ENCODE results near the gene MRPL28.
"Not testable (repeated sequence)": the region's sequence is repeated elsewhere in the genome, so short reads cannot be mapped to it uniquely, and the experiment has no call there.

Gene MRPL28

DNA sequence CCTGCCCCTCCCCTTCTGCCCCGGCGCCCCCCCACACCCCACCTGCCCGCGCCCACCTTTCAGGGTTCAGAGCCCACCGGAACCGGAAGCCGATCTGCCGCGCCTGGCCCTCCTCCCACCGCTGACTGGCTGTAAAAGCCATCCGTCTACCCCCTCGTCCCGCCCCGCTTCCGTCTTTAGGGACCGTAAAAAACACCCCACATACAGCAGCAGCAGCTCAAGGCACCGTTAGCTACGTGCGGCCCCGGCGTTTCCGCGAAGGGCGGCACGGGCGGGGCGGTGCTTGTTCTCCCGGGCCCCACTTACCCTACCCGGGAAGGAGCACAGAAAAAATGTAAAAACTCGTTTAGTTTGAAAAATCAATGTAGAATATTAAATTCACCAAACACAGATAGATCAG lies at the start of gene MRPL28:
MRPL28 (minus strand) TSS at position 96 of the 400 bp plus-strand sequence. CDS start 320 bp downstream, outside the sequence.
- peak in 55 of 56 donors; percentile 42 to 95 (median 86) for DNase-seq

DNA sequence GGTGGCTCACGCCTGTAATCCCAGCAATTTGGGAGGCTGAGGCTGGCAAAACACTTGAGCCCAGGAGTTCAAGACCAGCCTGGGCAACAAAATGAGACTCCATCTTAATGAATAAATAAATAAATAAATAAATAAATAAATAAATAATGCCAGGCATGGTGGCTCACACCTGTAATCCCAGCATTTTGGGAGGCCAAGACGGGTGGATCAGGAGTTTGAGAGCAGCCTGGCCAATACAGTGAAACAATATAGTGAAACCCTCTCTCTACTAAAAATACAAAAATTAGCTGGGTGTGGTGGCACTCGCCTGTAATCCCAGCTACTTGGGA lies 44.8 kb upstream of the MRPL28 start:
- DNase-seq = not testable (repeated sequence)

DNA sequence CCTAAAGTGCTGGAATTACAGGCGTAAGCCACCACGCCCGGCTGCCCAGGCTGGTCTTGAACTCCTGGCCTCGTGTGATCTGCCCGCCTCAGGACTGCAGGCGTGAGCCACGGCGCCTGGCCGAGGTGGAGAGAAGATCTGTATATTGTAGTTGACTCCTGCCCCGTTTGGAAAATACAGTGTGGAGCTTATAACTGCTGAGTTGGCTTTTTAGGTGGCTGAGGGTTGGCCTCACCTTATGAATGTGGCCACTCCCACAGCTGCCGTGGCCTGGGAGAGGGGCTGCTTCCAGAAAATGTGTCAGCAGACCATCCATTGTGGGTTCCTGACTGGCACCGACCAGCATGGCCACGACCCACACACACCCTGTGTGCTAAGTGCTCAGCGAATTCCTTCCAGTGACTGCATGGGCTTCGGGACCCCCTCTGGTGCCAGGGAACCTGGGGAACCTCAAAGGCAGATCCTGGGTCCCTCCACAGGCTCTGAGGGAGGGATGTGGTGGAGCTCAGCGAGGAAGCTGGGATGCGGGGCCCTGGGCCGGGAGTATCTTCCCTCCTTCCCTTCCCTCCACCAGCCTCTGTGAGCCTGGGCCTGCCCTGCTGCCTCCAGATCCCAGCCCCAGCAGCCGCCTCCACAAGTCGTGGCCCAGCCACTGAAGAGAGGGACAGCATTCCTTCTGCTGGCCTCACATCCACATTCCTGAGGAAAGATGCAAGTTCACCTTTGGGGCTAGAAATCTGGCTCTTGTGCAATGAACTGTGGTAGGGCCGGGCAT lies 44.2 kb upstream of the MRPL28 start:
- DNase-seq = no peak

DNA sequence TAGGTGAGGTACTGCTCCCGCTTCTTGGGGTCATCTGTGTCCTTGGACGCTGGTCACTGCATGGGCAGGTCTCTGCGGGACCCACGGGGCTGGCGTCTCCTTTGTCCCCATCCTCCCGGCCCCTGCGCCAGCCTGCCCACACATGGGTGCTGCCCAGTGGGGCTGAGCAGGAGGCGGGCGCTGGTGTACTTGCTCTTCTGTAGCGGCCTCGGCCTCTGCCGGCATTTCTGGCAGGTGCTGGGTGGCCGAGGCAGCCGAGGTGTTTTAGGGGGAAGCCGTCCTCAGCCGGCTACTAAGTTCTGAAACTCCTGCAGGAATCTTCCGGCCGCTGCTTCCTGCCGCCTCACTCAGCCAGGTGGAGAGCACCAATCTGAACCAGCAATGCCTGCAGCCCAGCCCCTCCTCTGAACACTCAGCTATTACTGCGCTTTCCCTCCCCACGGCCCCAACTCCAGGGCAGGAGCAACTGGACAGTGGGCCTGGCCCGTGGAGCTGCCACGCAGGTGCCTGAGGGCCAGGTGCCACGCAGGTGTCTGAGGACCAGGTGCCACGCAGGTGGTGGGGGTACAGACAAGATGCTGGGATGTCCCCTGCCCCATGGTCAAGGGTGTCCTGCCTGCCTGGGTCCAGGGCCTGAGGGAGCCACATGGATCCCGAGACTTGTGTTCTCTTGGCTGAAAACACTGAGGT lies 41.4 kb upstream of the MRPL28 start:
- no peak for DNase-seq

DNA sequence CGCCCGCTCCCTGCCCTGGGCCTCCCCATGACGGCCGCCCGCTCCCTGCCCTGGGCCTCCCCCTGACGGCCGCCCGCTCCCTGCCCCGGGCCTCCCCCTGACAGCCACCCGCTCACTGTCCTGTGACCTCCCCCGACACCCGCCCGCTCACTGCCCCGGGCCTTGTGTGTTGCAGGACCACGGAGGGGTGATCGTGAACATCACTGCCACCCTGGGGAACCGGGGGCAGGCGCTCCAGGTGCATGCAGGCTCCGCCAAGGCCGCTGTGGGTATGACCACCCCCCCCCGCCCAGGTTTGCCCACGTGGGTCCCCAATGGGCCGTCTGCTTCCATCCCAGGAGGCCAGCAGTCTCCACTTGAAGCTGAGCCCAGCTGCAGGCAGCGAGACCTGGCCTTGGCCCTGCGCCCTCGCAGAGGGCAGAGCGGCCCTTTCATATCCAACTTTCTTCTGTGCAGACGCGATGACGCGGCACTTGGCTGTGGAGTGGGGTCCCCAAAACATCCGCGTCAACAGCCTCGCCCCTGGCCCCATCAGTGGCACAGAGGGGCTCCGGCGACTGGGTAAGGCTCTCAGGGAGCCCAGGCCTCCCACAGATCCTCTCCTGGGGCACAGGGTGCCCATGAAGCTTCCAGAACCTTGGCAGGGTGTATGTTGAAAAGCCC lies 40.3 kb upstream of the MRPL28 start:
- no peak for DNase-seq

DNA sequence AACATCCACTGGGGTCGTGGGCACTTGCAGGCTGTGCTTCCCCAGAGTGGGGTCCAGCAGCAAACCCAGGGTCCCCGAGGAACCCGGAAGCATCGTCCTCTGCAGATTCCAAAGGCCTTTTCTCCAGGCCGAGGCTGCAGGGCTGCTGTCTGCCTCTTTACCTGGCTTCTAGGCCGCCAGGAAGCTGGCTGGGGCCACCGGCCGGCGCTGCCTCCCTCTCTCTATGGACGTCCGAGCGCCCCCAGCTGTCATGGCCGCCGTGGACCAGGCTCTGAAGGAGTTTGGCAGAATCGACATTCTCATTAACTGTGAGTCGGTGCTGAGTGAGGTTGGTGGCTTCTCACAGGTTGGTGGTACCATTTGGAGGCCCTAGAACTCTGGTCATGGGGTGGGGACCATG lies 36.9 kb upstream of the MRPL28 start:
- no peak for DNase-seq

DNA sequence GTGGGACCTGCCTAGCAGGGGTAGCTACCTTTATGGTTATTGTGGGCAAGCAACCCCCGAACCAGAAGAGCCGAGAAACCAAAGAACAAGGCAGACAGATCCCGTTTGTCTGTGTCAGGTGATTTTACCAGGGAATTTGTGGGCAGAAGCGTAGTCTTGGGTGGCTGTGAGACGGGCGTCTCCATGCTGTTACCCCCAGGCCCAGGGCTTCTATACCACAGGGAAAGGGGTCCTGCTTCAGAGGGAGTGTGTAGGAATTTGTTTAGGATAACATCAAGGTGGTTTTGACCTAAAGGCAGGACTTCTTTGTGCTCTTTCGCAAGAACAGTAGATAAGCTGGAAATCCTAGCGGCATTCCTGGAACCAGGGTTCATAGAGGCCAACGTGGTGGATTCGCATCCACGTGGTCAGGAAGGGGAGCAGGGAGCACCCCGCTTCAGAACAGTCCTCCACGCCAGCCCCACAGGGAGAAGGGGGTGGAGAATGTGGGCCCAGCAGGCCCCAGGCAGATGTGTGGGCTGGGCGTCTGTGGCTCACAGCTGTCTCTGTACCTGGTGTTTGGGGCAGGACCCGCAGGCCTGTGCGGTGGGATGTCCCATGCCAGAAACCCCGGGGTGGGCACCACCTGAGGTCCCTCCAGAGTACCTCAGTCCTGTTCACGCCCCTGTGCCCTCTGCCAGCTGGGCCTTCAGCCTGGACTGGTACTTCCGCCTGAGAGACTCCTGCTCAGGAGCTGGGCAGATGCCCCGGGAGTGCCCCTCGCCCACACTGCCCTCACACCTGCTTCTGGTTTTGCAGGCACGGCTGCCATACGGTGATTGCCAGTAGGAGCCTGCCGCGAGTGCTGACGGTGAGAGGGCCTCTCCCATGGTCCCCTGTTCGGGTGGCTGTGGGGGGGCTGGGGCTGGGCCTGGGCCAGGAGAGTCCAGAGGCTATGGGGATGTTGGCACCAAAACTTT lies 35.5 kb upstream of the MRPL28 start:
- DNase-seq = no peak

DNA sequence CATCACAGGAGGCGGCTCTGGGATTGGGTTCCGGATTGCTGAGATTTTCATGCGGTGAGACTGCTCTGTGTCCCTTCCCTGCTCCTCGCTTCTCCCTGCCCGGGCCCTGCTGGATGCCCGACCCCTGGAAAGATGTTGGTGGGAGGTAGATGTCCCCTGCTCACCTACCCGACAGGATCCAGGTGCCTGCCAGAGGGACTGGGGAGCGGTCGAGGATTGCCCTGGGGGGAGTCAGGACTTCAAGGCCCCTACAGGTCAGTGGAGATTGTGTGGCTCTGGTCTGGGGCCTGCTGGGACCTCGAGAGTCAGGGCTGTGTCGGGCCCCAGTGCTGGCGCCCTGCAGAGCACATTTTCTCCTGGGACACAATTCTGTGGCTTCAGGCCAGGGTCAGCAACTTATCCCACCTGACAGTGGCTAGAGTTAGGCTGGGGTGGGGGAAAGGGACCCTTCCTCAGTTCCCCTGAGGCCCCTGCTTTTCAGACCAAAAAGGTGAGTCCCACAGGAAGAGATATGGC lies 34.7 kb upstream of the MRPL28 start:
- DNase-seq = no peak

DNA sequence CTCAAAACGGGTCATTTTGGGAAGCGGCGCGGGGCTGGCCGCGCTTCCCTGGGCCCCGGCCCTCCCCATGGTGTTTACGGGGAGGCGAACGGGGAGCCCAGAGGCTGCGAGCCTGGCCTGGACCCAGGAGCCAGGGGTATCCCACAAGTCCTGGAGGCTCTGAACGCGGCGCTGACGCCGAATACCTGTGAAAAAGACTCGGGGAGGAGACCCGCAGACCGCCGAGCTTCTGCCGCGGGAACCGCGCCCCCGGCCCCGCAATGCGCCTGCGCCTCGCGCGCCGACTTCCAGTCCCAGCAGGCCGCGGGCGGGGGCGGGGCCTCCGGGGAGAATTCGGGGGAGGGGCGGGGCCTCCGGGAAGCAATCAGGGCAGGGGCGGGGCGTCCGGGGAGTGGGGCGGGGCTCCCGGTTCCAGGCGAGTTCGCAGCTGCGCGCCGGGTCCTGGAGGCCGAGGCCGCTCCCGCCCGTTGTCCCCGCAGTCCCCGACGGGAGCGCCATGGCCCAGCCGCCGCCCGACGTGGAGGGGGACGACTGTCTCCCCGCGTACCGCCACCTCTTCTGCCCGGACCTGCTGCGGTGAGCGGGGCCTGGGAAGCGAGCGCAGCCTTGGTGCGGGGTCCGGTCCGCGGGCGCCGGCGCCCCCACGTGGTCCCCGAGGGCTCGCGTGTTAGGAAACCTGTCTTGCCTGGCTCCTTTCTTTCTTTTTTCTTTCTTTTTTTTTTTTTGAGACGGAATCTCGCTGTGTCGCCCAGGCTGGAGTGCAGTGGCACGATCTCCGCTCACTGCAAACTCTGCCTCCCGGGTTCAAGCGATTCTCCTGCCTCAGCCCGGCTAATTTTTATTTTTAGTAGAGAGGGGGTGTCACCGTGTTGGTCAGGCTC lies 31.4 kb upstream of the MRPL28 start, which contains the start of gene DECR2:
DECR2 (plus strand) TSS at position 418 of the 881 bp plus-strand sequence; CDS start at position 497, 79 bp downstream.
- DNase-seq = peak in 55 of 56 donors; percentile 78 to 97 (median 92)

DNA sequence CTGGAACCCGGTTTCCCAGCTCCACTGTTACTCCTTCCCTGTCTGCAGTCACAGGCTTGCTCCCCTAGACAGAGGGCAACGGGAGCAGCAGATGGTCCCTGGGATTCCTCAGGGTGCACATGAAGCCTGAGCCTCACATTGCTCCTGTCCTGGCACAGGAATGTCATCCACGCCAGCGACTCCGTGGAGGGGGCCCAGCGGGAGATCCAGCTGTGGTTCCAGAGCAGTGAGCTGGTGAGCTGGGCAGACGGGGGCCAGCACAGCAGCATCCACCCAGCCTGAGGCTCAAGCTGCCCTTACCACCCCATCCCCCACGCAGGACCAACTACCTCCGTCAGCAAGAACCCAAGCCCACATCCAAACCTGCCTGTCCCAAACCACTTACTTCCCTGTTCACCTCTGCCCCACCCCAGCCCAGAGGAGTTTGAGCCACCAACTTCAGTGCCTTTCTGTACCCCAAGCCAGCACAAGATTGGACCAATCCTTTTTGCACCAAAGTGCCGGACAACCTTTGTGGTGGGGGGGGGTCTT lies 29.8 kb upstream of the MRPL28 start:
- DNase-seq = no peak

DNA sequence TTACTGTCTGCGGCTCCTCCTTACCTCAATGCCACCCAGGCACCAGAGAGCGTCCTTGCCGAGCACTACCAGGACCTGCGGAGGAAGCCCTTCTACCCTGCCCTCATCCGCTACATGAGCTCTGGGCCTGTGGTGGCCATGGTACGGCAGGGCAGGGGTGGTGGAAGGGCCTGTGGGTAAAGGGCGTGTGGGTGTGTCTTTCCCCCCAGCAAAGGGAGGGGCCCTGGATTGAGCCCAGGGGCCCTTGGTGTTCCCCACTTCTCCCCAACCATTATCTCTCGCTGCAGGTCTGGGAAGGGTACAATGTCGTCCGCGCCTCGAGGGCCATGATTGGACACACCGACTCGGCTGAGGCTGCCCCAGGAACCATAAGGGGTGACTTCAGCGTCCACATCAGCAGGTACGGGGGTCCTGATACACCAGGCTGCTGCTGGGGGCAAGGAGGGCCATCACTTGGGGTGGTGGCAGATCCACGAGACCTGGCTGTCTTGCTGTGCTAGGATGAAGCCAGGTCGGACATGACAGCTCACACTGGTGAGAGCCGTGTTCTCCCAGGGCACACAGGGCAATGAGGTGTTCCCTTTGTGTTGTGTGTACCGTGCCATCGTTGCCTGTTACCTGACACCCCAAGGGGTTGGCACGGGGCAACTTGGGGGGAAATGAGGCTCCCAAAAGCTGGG lies 29.1 kb upstream of the MRPL28 start:
- DNase-seq = no peak

DNA sequence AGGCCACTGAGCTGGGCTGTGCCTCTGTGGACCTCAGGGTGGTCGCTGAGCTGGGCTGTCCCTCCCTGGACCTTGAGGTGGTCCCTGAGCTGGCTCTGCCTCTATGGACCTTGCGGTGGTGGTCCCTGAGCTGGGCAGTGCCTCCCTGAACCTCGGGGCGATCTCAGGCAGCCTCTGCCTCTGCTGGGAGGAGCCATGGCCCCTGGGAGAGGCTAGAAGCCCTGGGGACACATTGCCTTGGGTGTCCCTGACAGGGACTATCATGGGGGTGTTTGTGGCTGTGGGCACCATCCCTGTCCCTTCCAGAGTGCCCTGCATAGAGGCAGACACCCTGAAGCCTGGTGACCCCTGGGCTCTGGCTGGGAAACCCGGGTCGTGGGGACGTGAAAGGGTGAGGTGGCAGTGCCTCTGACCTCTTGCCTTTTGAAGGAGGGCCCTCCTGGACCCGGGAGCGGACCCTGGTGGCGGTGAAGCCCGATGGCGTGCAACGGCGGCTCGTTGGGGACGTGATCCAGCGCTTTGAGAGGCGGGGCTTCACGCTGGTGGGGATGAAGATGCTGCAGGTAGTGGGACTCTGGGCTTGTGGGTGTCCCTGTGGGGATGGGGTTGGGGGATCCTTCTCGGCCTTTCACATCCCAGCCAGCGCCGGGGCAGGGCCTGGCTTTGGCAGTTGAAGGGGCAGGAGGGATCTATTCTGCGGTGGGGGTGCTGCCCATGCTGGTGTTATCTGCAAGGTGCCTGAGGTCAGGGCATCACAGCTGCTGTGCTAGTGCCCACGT lies 28.4 kb upstream of the MRPL28 start:
- no peak for DNase-seq

DNA sequence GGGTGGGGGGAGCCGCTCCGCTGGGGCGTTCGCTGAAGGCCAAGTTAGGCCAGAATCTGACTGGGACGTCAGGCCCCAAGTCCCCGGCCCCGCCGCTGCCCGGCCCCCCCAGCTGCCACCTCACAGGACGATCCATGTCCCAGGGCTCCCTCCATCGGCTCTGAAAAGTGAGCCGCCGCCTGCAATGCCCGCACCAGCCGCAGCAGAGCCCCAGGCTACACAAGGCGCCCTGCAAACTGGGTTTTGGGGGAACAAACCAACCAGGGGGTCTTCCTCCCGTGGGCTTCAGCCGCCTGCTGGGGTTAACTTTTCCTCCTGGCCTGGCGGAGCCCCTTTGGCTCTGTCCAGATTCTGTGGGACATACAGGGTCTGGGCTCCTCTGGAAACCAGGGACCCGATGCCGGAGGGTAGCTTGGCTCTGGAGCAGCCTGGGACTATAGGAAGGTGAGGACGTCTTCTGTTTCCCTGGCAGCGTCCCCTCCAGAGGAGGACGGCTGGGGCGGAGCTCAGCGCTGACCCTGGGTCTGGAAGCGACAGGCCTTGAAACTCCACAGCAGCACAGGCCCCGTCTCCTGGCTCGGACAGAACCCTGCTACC lies 27.5 kb upstream of the MRPL28 start:
- peak in 40 of 56 donors; percentile 9 to 76 (median 44) for DNase-seq

DNA sequence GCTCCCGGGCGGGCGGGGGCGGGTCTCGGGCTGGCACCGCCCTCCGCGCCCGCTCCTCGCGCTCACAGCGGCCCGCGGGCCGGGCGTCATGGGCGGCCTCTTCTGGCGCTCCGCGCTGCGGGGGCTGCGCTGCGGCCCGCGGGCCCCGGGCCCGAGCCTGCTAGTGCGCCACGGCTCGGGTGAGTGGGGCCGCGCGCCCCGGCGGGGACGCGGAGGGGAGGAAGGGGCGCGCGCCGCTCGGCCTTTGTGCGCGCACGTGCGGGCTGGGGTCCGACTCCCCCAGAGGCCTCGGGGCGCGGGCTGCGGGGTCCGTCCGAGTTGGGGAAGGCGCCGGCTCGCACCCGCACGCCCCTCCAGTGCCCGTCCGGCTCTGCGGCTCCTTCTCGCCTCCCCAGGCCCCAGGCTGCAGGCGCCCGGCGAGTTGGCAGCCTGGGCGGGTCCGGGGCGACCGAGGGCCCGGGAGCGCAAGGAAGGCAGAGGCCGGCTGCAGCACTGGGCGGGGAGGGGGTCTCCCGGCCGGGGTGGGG lies 26.9 kb upstream of the MRPL28 start, which contains the start of gene NME4:
NME4 (plus strand) TSS at position 65 of the 527 bp plus-strand sequence; CDS start at position 89, 24 bp downstream.
- peak in 4 of 56 donors; percentile 16 to 48 (median 36) for DNase-seq

DNA sequence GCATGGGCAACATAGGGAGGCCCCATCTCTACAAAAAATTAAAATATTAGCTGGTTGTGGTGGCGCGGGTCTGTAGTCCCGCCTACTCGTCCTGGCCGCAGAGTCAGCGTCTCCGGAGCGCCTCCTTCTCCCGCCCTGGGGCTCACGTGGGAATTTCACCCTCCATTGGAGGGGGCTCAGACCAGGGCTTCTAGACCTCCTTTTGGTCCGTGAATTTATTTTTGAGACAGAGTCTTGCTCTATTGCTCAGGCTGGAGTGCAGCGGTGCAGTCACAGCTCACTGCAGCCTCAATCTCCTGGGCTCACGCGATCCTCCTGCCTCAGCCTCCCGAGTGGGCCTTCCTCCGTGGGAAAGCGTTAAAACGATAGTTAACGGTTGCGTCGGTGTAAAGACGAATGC lies 26.3 kb upstream of the MRPL28 start:
- DNase-seq = peak in 18 of 56 donors; percentile 23 to 52 (median 34)

DNA sequence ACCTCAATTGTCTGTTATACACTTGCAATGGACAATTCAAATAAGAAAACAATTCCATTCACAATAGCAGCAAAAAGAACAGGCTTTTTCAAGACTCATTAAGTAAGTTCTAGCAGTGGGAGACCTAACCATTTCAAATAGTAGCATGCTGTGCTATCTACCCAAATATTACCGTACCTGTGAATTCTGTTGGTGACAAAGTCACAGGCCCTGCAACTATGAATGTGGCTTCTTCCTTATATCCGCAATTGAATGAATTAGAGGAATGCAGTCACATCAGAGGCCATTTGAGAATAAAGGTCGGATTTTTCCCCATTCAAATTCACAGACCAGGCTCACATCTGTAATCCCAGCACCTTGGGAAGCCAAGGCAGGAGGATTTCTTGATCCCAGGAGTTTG lies 25.9 kb upstream of the MRPL28 start:
- no peak for DNase-seq

DNA sequence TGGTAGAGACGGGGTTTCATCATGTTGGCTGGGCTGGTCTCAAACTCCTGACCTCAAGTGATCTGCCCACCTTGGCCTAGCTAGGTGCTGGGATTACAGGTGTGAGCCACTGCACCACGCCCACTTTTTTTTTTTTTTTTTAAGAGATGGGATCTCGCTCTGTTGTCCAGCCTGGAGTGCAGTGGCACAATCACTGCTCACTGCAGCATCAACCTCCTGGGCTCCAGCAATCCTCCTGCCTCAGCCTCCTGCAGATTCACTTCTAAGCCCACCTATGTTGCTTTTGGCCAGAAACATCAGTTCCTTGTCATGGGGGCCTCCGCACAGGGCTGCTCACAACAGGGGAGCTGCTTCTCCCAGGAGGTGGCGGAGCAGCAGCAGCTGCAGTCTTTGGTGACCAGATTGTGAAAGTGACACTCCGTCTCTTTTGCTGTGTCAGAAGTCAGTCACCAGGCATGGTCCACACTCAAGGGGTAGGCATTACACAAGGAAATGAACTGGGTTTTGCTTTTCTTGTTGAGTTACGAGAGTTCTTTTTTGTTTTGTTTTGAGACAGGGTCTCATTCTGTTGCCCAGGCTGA lies 22.2 kb upstream of the MRPL28 start:
- DNase-seq = no peak
